RWPE2 (cell line): ENCODE data around the gene EYA4.

ENCODE experiments used
- ATAC-seq: fragments of 200-7000 bp; cut with Tn5 transposase; 3 replicates; pipeline ENCODE4 v1.9.1; 2021; ENCODE audit warnings: low read depth
- DNase-seq: peaks from one replicate; pipeline ENCODE4 v3.0.0-alpha.2; 2020; ENCODE audit warnings: low spot score
- H3K27ac ChIP-seq: fragments of 450-650 bp; 2 replicates; pipeline ENCODE4 v1.5.1; 2017; ENCODE audit warnings: mild to moderate bottlenecking; ENCODE audit not compliant: poor library complexity, severe bottlenecking
- H3K27me3 ChIP-seq: fragments of 250-450 bp; sonication (Bioruptor Pico); 2 replicates; pipeline ENCODE4 v1.5.1; 2021; ENCODE audit warnings: mild to moderate bottlenecking, moderate library complexity; ENCODE audit not compliant: insufficient read depth, poor library complexity, severe bottlenecking
- H3K36me3 ChIP-seq: fragments of 250-450 bp; sonication (Bioruptor Pico); 2 replicates; pipeline ENCODE4 v1.5.1; 2020; ENCODE audit warnings: low read depth, mild to moderate bottlenecking, moderate library complexity
- H3K4me1 ChIP-seq: fragments of 250-450 bp; sonication (Bioruptor Pico); 2 replicates; pipeline ENCODE4 v1.5.1; 2021; ENCODE audit warnings: mild to moderate bottlenecking, moderate library complexity; ENCODE audit not compliant: insufficient read depth, poor library complexity, severe bottlenecking
- H3K4me3 ChIP-seq: fragments of 250-450 bp; sonication (Bioruptor Pico); 2 replicates; pipeline ENCODE4 v1.5.1; 2021; ENCODE audit warnings: mild to moderate bottlenecking, moderate library complexity; ENCODE audit not compliant: severe bottlenecking
- H3K9me3 ChIP-seq: fragments of 250-450 bp; sonication (Bioruptor Pico); 2 replicates; pipeline ENCODE4 v1.5.1; 2021; ENCODE audit warnings: mild to moderate bottlenecking, moderate library complexity; ENCODE audit not compliant: severe bottlenecking
- CTCF ChIP-seq: fragments of 450-650 bp; IDR thresholded peaks from one replicate; pipeline ENCODE4 v1.5.1; 2017; ENCODE audit warnings: mild to moderate bottlenecking, moderate library complexity; ENCODE audit not compliant: poor library complexity, severe bottlenecking

EYA4 gene

GRCh38 chr6:133532908-133533307 is 291.8 kb downstream of the EYA4 start:
- no peaks in the 10 kb centered on the region for H3K36me3 ChIP-seq
- DNase-seq (no peak), ATAC-seq (no peak)
- no peak overlapping the region for H3K4me3 ChIP-seq
- H3K27ac ChIP-seq: no peak overlapping the region
- no peak for TF ChIP-seq CTCF
- H3K4me1 ChIP-seq: no peaks in the 10 kb centered on the region
- H3K27me3 ChIP-seq: peaks cover 5% of the 10 kb centered on the region
- no peaks in the 10 kb centered on the region for H3K9me3 ChIP-seq

- H3K9me3 ChIP-seq: no peaks in the 10 kb centered on the region
- no peak overlapping the region for H3K27ac ChIP-seq
- no peak for TF ChIP-seq CTCF
- H3K36me3 ChIP-seq: no peaks in the 10 kb centered on the region
- peaks cover 3% of the 10 kb centered on the region for H3K27me3 ChIP-seq
- DNase-seq (no peak), ATAC-seq (no peak)
- peaks cover 4% of the 10 kb centered on the region for H3K4me1 ChIP-seq
- H3K4me3 ChIP-seq: no peak overlapping the region
These were observed 298.5 kb downstream of the EYA4 start for GRCh38 chr6:133539502-133540259.

- Histone ChIP-seq H3K27ac (no peak overlapping the region), H3K4me3 (no peak overlapping the region), H3K9me3 (no peaks in the 10 kb centered on the region), H3K4me1 (peaks cover 4% of the 10 kb centered on the region), H3K36me3 (no peaks in the 10 kb centered on the region), H3K27me3 (peaks cover 3% of the 10 kb centered on the region)
- DNase-seq (no peak), ATAC-seq (no peak)
- no peak for TF ChIP-seq CTCF
These were observed 299.2 kb downstream of the EYA4 start for GRCh38 chr6:133540361-133540760.

GRCh38 chr6:133541040-133541439 is 299.9 kb downstream of the EYA4 start:
- peaks cover 4% of the 10 kb centered on the region for H3K4me1 ChIP-seq
- no peak overlapping the region for H3K4me3 ChIP-seq
- H3K9me3 ChIP-seq: no peaks in the 10 kb centered on the region
- ATAC-seq (no peak), DNase-seq (no peak)
- H3K27me3 ChIP-seq: peaks cover 3% of the 10 kb centered on the region
- H3K36me3 ChIP-seq: no peaks in the 10 kb centered on the region
- no peak for TF ChIP-seq CTCF
- H3K27ac ChIP-seq: no peak overlapping the region
